Stimulated activated CD8-positive, alpha-beta memory T cell treated with anti-CD3 and anti-CD28 coated beads, Interleukin-12 subunit alpha, Interleukin-12 subunit beta, amount 100 ng/mL, for 1 hour (primary cell): Measurements from ENCODE around the gene RAD51AP2.
"Not testable (repeated sequence)": the region's sequence is repeated elsewhere in the genome, so short reads cannot be mapped to it uniquely, and the experiment has no call there.

Experiments used
- DNase-seq: peaks from one replicate; pipeline ENCODE4 v3.0.0-alpha.2; 2020; ENCODE audit warnings: low read depth

Gene RAD51AP2

DNA sequence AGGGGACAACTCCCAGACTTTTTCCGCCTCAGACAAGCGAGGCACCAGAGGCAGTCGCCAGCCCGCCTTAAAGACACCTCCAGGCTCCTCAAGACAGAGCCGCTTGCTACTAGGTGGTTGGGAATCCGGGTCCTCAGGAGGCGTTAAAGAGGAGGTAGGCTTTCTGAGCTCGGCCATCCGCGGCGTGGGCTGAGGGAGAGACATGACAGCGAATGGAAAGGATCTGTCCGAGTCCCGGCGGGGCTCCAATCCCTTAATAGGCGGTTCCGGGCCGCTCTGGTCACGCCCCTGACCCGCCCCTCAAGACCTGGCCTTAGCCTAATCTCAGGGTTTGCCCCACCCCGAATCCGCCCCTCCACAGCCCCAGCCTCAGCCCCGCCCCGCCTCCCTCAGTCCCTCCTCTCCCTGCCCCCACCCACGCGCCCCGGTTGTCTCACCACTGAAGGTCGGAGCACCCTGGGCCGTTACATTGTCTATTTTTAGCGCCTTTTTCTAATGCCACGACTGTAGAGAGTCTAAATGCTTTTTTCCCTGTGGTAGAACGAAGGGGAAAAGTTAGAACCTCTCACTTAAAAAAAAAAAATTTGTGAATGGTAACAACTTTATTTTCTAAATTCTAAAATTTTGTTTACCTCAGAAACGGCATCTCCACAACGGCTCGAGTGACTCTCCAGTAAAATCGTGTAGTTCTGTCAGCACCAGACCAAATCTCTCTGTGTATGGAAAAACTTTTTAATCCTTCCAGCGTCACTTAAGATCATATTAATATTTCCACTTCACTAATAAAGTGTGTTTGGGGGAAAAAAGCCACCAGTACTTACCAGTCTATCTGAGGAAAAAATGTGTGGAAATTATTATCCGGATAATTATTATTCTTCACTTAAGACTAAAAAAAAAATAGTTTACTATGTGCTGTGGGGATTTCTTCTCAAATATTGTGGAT lies at the start of gene RAD51AP2:
Gene RAD51AP2, minus strand, starts transcription at position 229 of the 943 bp plus-strand sequence. Its CDS starts 25 bp downstream, at position 204.
- no peak for DNase-seq

DNA sequence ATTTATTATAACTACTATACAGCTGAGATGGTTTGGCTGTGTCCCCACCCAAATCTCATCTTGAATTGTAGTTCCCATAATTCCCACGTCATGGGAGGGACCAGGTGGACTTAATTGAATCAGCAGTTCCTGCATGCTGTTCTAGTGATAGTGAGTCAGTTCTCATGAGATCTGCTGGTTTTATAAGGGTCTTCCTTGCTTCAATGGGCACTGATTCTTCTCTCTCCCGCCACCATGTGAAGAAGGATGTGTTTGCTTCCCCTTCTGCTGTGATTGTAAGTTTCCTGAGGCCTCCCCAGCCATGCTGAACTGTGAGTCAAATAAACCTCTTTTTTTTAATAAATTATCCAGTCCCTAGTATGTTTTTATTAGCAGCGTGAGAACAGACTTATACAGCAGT lies 47.5 kb upstream of the RAD51AP2 start:
- DNase-seq = not testable (repeated sequence)

DNA sequence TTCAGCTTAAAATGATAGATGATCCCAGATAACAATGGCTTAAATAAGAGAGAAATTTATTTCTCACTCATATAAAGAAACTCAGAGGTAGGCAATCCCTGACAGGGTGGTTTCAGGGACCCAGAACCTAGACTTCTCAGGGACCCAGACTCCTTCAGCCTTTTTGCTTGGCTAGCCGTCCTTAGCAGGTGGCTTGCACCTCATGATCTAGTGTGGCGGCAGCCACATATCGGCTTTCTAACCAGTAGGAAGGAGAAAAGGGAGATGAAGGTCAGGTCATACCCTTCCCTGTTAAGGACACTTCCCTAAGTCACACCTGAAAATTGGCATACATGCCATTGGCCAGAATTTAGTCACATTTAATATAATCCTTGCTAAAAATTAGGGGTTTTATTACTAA lies 40.6 kb upstream of the RAD51AP2 start:
- DNase-seq = no peak

DNA sequence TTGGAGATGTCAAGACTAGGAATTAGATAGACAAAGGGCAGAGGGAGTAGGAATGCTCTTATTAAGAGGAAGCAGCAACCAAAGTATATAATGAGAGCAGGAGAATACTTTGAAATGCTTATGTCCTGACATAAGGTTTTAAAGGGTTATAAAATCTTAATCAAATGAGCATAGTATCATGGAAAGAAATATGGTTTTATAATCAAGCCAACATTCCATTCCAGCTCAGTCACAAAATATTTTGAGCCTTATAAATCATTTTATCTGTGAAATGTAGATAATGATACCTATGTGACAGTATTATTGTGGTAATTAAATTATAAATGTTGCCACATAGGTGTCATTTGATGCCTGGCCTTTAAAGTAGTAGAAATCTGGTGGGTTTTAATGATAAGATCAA lies 39.8 kb upstream of the RAD51AP2 start:
- DNase-seq = no peak

DNA sequence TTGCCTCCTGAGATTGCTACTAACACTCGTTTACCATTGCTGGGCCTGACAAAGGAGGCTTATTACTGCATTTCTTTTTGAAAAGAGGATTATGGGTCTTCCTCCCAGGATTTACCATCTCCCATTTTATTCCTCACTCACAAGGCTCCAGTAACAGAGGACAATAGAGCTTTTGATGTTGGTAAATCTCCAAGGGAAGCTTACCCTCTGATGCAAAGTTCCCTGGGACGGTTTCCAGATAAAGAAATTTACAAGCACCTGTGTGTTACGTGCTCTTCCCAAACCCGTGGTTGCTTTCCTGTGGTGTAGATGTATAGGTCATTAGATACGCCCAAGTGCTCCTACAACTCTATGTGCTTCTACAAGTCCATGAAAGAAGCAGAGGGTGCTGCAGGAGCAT lies 39.4 kb upstream of the RAD51AP2 start:
- DNase-seq = no peak

DNA sequence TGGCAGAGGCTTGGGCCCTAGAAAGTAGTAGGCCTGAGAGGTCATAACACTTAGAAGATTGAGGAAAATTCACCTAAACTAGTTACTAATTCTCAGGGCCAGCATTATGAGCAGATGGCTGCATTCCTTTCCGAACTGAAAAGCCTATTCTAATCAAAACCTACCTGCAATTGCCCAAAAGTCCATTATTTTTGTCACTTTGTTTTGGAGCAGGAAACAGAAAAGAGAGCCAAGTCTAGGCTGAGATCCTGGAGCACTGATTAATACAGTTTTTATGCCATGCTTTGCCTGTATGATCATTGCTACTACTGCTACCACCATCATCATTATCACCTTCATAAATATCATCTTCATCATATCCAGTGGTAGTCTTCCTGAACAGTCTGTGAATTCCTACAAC lies 36.9 kb upstream of the RAD51AP2 start:
- no peak for DNase-seq

DNA sequence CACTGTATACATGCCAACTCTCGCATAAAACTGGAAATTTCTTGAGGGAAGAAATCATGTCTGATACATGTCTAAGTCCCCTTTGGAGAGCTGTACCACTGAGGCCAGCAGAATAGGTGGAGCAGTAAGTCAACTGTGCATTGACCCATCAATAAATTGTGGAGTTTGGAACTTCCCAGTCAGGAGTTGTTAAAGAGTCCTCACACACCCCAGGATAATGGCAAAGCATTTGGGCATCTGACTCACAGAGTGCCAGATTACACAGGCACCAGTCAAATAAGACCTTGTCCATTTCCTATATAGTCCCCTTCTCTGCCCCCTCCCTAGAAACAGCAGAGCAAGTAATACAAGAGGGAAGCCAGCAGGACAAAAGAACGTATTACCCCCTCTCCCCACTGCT lies 32.7 kb upstream of the RAD51AP2 start:
- no peak for DNase-seq

DNA sequence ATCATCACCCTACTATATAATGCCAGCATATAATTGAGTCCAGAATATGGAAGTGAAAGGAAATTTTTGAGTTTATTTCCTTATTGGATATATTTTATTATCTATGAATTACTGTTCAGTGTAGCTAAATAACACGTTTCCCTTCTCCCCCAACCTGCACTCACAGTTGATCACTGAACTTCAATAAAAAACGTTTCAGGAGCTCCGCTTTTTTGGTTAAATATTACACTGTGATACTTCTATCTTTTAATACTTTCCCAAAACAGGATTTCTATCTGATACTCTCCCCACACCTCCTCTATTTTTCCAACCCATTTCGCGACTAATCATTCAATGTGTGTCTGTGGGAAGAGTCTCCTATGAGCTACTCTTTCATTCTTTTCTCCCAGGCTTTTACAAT lies 29.5 kb upstream of the RAD51AP2 start:
- no peak for DNase-seq

DNA sequence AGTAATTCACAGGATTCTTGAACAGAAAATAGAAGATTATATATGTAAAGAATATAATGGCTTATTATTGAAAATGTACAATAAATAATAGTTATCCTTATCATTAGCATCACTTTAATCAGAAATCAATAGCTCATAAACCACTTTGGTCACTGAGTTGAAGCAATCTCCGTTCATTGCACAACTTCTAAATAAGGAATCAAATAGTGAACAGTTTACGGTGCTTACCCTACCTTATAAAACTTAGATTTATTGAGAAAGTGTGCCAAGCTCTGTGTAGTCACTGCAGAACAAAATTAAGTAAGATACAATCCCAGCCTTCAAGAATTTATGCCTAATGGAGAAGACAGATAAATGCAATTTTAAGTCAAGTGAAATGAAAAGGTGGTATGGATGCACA lies 29.0 kb upstream of the RAD51AP2 start:
- no peak for DNase-seq

DNA sequence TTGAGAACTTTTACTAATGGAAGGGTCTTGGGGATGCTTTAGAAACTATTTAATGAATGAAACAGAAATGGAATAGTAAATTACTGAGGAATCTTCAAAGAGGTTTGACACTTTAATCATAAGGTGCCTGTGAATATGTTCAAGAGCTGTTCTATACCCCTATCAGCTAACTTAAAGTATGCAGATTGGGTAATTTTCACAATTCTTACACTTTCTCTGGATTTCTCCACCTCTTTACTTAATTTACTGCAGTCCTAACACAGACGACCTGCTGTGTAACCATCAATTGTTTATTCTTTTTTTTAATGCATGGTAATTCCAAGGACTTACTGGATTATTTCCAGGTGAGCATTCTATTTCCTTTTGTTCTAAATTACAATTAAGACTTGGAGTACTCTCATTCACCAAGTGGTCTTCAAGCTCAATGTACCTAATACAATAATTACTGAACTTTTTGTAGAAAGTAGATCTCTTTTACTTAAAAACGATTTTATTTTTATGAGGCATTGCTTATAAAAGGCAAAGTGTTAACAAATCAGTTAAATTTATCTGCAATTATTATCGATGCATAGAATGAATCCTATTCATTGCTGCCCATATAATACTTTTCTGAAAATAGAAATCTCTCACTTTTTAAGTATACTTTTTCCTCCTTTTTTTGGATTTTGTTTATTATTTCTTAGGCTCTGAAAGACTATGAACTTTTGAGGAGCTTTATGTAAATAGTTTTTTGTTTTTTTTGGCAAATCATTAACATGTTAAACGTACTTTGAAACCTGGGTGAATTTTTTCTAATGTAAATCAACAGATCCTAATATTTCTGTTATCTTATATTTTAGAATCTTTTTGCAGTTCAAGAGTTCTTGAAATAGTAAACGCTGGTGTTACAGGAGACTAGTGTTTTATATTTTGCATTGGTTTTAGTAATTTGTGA lies 27.7 kb upstream of the RAD51AP2 start:
- no peak for DNase-seq

DNA sequence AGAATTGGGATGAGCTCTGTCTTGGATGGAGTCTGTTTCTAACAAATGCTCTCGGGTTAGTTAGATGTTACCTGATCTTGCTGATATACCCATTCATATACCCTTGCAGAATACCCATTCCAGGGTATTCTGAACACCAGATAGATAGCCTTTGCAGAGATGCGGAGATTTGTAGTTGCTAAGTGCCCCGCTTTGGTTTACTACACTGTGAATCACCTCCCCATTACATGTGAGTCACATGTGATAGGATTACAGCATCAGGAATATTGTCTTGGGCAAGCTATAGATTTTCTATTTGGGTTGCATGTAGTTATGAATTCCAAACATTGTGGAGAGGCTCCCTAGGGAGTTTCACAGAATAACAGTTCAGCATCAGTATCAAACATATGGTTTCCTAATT lies 26.0 kb upstream of the RAD51AP2 start:
- no peak for DNase-seq

DNA sequence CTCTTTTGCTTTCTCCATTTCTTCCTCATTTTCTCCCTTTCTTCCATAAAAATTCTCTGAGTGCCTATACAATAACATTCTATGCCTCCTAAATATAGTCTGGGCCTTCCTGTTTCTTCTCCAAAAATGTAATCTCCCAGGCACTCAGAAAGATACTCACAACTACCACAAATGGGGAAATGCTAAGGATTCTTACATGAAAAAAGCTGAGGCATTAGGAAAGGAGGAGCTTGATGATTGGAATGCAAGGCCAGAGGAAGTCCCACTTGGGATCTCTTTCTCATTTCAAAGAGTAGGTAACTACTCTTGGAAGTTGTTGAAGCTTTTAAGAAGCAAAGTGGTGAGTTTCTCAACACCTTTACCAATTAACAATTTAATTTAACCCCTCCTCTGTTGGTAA lies 25.6 kb upstream of the RAD51AP2 start:
- no peak for DNase-seq

DNA sequence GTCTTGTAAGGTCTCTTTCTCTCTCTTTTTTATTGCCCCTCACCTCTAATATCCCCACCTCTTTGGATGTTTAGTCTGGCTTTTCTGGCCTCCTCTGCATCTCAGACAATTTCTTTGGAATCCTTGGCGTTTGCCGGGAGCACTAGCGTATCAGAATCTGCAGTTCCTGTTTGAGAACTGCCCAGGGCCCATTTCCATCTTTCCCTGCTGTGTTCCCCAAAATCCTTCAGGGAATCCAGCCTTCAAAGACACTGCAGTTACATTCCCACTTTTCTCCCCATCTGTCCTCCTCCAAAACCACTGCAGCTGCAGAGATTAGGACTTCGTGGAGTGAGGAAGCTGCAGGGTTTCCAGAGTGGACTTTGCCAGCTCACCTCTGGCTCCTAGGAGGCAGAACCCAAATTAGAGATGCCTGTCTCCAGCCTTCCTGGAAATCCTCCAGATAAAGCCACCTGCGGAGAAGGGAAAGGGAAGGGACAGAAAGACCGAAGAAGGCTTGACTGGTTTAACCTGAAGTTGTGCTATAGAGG lies 25.0 kb upstream of the RAD51AP2 start:
- DNase-seq = no peak

DNA sequence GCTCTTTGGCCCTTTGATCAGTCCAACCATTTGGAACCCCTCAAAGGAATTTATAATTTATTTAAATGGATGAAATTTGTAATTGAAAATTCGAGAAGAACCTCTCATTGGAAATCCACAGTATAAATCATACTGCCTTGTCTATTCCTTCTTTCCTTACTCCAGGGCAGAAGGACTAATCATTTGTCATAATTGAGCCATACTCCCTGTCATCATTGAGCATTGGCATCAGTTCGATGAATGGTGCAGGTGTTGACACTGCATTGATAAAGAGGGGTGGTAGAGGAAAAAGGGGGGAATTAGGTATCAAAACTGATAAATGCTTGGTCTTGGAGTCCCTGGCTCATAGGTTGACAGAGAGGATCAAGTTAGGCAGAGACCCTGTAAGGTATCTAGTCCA lies 24.2 kb upstream of the RAD51AP2 start:
- no peak for DNase-seq

DNA sequence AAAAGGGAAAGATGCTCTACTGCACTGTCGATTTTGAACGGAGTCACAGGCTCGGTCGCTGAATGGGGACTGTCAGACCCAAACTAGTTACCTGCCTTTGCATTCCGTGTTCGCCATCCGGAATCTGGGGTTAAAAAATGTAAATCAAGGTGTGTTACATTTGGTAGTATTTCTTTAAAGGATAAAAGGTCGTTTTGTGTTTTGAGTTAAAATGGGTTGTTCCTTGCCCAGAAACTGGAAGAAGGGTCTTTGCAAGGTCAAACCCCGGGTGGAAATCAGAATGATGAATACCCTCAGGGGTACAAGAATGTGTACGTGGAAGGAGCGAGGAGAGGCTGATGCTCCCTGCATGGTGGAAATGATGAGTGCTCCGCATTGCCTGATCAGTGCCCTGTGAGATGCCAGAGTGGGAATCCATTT lies 23.3 kb upstream of the RAD51AP2 start:
- no peak for DNase-seq

DNA sequence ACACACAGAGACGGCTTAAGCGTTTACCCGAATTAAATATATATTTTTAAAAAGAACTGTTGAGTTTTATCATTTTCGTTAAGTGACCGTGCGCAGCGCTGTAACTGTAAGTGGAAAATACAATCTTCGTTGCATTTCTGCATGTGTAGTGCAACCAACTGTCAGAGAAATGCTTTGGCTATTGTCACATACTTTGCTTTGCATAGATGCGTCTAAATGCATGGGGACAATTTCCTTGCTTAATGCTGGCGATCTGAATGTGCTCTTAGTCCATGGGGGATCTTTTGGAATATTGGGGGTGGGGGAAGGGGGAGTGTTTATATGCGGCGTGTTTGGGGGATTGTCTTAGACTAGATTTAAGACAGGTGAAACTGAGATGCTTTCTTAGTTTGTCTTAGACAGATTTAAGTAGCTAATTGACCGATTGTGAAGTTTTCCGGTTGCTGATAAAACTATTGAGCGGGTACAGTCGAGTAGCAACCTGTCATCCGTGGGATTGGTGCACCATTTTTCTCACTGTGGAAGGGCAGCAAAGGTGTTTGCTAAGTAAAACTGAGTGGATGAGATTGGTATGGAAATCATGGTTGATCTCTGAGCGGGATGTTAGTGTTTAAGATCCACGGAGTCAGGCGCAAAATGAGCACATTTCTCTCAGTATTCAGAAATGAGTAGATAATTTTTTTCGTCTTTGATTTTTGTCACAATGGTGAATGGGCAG lies 22.7 kb upstream of the RAD51AP2 start:
- no peak for DNase-seq

DNA sequence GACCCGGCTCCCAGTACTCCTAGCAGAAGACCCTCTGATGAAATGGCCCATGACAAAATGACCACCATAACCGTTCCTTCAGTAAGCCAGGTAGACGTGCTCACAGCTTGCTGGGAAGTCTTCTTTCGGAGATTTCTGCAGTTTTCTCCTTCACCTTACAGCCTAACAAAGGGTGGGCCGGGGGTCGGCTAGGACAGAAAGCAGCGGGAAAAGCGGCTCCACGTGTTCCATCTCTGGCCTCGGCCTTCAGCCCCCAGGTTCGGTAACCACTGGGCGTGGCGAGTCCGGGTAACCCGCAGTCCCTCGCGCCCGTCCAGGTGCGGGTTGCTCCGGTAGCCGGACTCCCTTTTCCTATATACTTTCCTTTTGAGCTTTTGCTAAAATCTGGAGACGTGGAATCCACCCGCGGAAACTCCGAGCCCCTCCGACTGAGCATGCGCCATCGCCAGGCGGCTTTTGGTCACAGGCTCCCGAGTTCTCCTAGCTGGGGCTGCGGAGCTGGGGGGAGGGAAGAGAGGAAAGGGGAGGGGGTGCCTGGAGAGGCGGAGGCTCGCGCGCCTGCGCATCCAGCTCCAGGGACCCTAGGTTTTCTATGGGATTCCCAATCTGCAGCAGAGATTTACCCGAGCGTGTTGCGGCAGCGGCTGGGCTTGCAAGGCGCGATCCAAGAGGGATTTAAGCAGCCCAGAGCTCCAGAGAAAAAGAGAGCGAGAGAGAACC lies 22.0 kb upstream of the RAD51AP2 start, which contains the start of gene VSNL1:
Gene VSNL1, plus strand, starts transcription at position 604 of the 720 bp plus-strand sequence. CDS start 51,379 bp downstream, outside the sequence.
- DNase-seq = no peak

DNA sequence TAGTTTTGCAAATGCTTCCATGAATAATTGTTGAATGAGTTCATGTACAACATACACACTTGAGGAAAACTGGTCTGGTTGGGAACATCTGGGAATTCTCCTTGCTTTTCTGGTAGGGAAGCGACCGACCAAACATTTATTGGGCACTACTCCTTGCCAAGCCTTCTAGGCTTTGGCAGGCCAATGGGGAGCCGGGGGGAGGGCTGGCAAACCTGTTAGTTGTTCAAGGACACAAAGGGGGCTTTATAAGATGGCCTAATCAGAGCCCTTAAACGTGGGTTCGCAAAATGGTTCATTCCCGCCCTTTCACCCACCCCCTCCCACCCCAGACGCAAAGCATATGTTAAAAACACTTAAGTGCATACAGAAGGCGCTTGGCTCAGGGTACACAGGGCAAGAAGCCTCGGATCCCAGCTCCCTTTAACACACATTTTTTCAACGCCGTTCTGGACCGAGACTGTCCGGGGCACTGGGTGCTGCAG lies 21.4 kb upstream of the RAD51AP2 start:
- DNase-seq = no peak

DNA sequence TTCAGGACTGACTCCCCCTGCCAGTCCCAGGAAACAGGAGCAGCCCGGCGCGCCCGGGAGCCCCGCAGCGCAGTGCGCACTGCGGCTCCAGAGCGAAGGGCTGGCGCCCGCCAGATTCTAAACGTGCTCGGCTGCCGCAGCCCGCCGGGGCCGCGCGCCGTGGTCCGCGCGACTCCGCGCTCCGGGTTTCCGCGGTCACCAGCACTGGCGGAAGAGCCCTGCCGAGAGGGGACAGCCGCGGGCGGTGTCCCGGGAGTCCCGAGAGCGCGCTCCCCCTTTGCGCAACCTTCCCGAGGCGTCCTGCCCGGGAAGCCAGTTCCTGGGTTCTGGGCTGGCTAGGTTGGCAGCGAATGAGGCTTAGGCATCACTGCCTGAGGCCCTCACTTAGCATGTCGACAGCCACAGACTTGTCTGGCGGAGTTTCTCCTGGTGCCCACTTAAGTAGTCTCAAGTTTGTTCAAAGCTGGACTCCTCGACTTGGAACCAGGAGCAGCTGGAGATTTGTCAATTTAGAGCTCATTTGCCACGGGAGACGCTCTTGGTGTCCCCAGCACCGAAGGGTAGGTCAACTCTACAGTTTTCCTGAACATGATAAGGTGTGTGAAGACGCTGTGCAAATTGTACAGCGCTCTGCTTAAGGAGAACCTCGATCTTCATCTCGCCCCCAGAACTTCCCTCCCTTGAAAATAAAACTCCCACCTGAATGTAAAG lies 20.8 kb upstream of the RAD51AP2 start:
- no peak for DNase-seq
